ENCODE measurements around the gene RDH8.

GRCh38 chr19:9966448-9966847 lies 46.8 kb upstream of the RDH8 start:
- TF ChIP-seq CTCF (conservative IDR thresholded peaks at IDR 0.05; ENCODE audit: low read depth, low read length) (no peak), EZH2 (IDR thresholded peaks at IDR 0.05; ENCODE audit: borderline replicate concordance, low read depth, low read length, poor library complexity, severe bottlenecking) (no peak)
